ENCODE measurements around the gene FREY1. TPM values are rescaled to one million over a fixed set of nuclear protein-coding genes. Genes with fewer than 3 reads are reported as not detected.
A peak's percentile ranks its signal among the peaks of the same experiment; 100 is the strongest.

The FREY1 gene
- total RNA-seq (ENCODE audit: unreplicated experiment) = 0.78 TPM
- long read RNA-seq = 0 reads

- H3K36me3 Mint-ChIP-seq (ENCODE audit: unreplicated experiment) = peaks cover 5% of the 10 kb centered on the region
- no peak for TF ChIP-seq CTCF (IDR thresholded peaks at IDR 0.05; ENCODE audit: partially characterized antibody, unreplicated experiment)
- peaks cover 9% of the 10 kb centered on the region for H3K4me1 Mint-ChIP-seq (ENCODE audit: low read depth, unreplicated experiment)
- H3K27ac Mint-ChIP-seq (ENCODE audit: unreplicated experiment) = peak within 1 kb of the TSS; percentile 77
- H3K27me3 Mint-ChIP-seq (ENCODE audit: unreplicated experiment) = peaks cover 20% of the 10 kb centered on the region
- peaks cover 12% of the 10 kb centered on the region for H3K9me3 Mint-ChIP-seq (ENCODE audit: unreplicated experiment)
- no peak for DNase-seq
- peak within 1 kb of the TSS; percentile 12 for H3K4me3 Mint-ChIP-seq (ENCODE audit: unreplicated experiment)
Measured at GRCh38 chr11:45906965-45907611, at the start of gene FREY1. Gene FREY1, minus strand, starts transcription at chr11:45907271. Its CDS starts 26 bp downstream, at chr11:45907245.

DNA sequence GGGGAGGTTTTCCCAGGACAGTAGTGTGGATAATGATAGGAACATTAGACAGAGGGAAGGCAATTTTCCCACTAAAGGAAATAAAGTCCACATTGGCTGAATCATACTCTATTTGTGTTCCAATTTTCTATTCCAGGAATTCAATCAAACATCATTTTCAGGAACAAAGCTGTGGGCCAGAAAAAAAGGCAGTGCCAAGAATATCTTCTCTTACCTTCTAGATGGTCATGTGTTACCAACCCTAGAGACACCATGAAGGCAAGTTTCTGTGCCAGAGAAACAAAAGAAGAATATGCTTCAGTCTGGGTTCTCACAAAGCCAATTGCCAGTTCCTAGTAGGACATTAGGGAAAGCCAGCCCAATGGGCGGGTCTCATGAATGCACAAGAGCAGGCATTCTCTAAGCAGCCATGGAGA, 42.9 kb upstream of the FREY1 start:
- peaks cover 4% of the 10 kb centered on the region for H3K27me3 Mint-ChIP-seq (ENCODE audit: unreplicated experiment)
- peaks cover 12% of the 10 kb centered on the region for H3K36me3 Mint-ChIP-seq (ENCODE audit: unreplicated experiment)
- no peak overlapping the region for H3K27ac Mint-ChIP-seq (ENCODE audit: unreplicated experiment)
- peaks cover 2% of the 10 kb centered on the region for H3K9me3 Mint-ChIP-seq (ENCODE audit: unreplicated experiment)
- no peak for DNase-seq
- no peaks in the 10 kb centered on the region for H3K4me1 Mint-ChIP-seq (ENCODE audit: low read depth, unreplicated experiment)
- TF ChIP-seq CTCF (IDR thresholded peaks at IDR 0.05; ENCODE audit: partially characterized antibody, unreplicated experiment) = no peak
- no peak overlapping the region for H3K4me3 Mint-ChIP-seq (ENCODE audit: unreplicated experiment)

DNA sequence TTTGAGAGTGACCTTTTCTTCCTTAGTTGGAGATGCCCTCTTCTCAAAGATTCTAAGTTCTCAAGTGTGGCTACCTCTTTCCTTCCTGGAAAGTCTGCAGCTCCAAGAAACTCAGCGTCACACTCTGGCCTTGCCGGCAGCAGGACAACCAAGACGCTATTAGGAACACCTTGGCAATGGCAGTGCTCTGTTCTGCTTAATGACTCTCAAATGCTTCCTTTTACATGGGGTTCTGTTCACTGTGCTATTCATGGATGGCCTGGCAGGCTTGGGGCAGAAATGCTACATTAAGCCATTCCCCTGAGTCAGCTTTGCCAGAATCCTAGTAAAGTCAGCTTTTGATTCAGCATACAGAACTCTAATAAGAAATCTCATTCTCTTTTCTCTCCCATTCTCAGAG, 41.3 kb upstream of the FREY1 start:
- no peak for TF ChIP-seq CTCF (IDR thresholded peaks at IDR 0.05; ENCODE audit: partially characterized antibody, unreplicated experiment)
- DNase-seq = no peak
- Mint-ChIP-seq H3K36me3 (ENCODE audit: unreplicated experiment) (peaks cover 12% of the 10 kb centered on the region), H3K27ac (ENCODE audit: unreplicated experiment) (no peak overlapping the region), H3K4me1 (ENCODE audit: low read depth, unreplicated experiment) (no peaks in the 10 kb centered on the region), H3K27me3 (ENCODE audit: unreplicated experiment) (peaks cover 4% of the 10 kb centered on the region), H3K9me3 (ENCODE audit: unreplicated experiment) (peaks cover 2% of the 10 kb centered on the region), H3K4me3 (ENCODE audit: unreplicated experiment) (no peak overlapping the region)

DNA sequence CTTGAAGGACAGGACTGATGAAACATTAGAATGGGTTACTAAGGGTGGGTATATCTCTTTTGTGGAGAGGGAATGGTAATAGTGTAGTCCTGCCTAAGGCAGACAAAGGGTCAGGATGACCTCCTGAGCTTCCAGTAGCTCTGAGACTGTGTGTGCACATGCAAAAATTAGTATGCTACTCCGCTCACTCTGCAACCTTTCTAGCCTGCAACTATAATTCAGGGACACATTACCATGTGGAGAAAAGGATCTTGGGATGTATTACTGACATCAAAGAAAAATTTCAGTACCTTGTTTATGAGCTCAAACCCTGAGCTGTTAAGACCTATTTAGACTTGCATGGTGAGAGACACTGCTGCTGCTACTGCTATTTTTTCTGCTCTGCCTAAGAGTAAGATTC, 40.8 kb upstream of the FREY1 start:
- Mint-ChIP-seq H3K36me3 (ENCODE audit: unreplicated experiment) (peaks cover 12% of the 10 kb centered on the region), H3K27ac (ENCODE audit: unreplicated experiment) (no peak overlapping the region), H3K9me3 (ENCODE audit: unreplicated experiment) (peaks cover 2% of the 10 kb centered on the region), H3K27me3 (ENCODE audit: unreplicated experiment) (peaks cover 4% of the 10 kb centered on the region), H3K4me1 (ENCODE audit: low read depth, unreplicated experiment) (no peaks in the 10 kb centered on the region), H3K4me3 (ENCODE audit: unreplicated experiment) (no peak overlapping the region)
- TF ChIP-seq CTCF (IDR thresholded peaks at IDR 0.05; ENCODE audit: partially characterized antibody, unreplicated experiment) = no peak
- DNase-seq = no peak

- no peaks in the 10 kb centered on the region for H3K4me1 Mint-ChIP-seq (ENCODE audit: low read depth, unreplicated experiment)
- peaks cover 12% of the 10 kb centered on the region for H3K36me3 Mint-ChIP-seq (ENCODE audit: unreplicated experiment)
- no peak overlapping the region for H3K4me3 Mint-ChIP-seq (ENCODE audit: unreplicated experiment)
- H3K27me3 Mint-ChIP-seq (ENCODE audit: unreplicated experiment) = peaks cover 4% of the 10 kb centered on the region
- peaks cover 2% of the 10 kb centered on the region for H3K9me3 Mint-ChIP-seq (ENCODE audit: unreplicated experiment)
- H3K27ac Mint-ChIP-seq (ENCODE audit: unreplicated experiment) = no peak overlapping the region
- DNase-seq = no peak
- TF ChIP-seq CTCF (IDR thresholded peaks at IDR 0.05; ENCODE audit: partially characterized antibody, unreplicated experiment) = no peak
Measured at GRCh38 chr11:45945397-45945999, 38.4 kb upstream of the FREY1 start.
